ENCODE results near the gene ZC3HAV1L.

GRCh38 chr7:139034336-139034735 is 1.5 kb downstream of the ZC3HAV1L start:
- TF ChIP-seq EZH2 (IDR thresholded peaks at IDR 0.05) = no peak
- no peak for TF ChIP-seq POLR2AphosphoS5 (IDR thresholded peaks at IDR 0.05; ENCODE audit: borderline replicate concordance, low read depth, low read length)
- no peak for TF ChIP-seq FOXP2 (optimal IDR thresholded peaks at IDR 0.05; ENCODE audit: control extremely low read depth, extremely low read length, insufficient read depth)

All from SK-N-MC (cell line).